Endothelial cell of umbilical vein (primary cell): ENCODE data around the gene MPC1L. TPM values are rescaled to one million over a fixed set of nuclear protein-coding genes. Genes with fewer than 3 reads are reported as not detected.
"Not testable (repeated sequence)": the region's sequence is repeated elsewhere in the genome, so short reads cannot be mapped to it uniquely, and the experiment has no call there.

Experiments used
- BruUV-seq: library from RNA; stranded (reverse); fragments of 400-500 nt; replicated peaks from 2 replicates; lab custom pipeline; 2021; lab: Mats Ljungman, UMichigan
- CTCF ChIA-PET: fragments of 300-600, 350-600 bp; sonication (Branson Sonifier 250); formaldehyde crosslinking; loops from one replicate; lab custom pipeline; 2021; ENCODE audit warnings: antibody characterized with exemption, inconsistent platforms; lab: Charles Lee
- POLR2A ChIA-PET: fragments of 300-600, 350-600 bp; sonication (Branson Sonifier 250); formaldehyde crosslinking; loops from one replicate; lab custom pipeline; 2021; ENCODE audit warnings: antibody characterized with exemption, inconsistent platforms; lab: Charles Lee
- DNase-seq: peaks from one replicate; pipeline ENCODE4 v3.0.0-alpha.2; 2011; ENCODE audit warnings: low read depth, low spot score
- FAIRE-seq: peaks from 2 replicates; lab custom pipeline; 2011; peaks lifted over from hg19 to GRCh38; lab: Jason Lieb, UNC
- H2AFZ ChIP-seq: 2 replicates; pipeline ENCODE4 v1.6.0; 2012; ENCODE audit warnings: low read depth, low read length, control low read depth, inconsistent platforms
- H3K27ac ChIP-seq: 2 replicates; pipeline ENCODE4 v1.5.1; 2011; ENCODE audit warnings: low read depth, mild to moderate bottlenecking, control low read depth, low read length, moderate library complexity; ENCODE audit not compliant: insufficient read depth
- H3K27me3 ChIP-seq, 2 experiments: 2 replicates each; pipeline versions ENCODE4 v1.6.0 to v1.6.1; 2011; ENCODE audit warnings: low read length in 2 of 2, mixed read lengths in 1 of 2; ENCODE audit not compliant: control insufficient read depth in 2 of 2, insufficient read depth in 2 of 2
- H3K36me3 ChIP-seq, 2 experiments: 2 replicates in 1 of 2; 3 replicates in 1 of 2; pipeline ENCODE4 v1.5.1; 2011; ENCODE audit warnings: low read length in 2 of 2, mild to moderate bottlenecking in 1 of 2, moderate library complexity in 1 of 2; ENCODE audit not compliant: control insufficient read depth in 2 of 2, insufficient read depth in 2 of 2; ENCODE audit errors: extremely low read depth in 1 of 2
- H3K4me1 ChIP-seq: 3 replicates; pipeline ENCODE4 v1.5.1; 2011; ENCODE audit warnings: mild to moderate bottlenecking, low read length; ENCODE audit not compliant: control insufficient read depth, insufficient read depth; ENCODE audit errors: extremely low read depth
- H3K4me2 ChIP-seq: 2 replicates; pipeline ENCODE4 v1.6.1; 2011; ENCODE audit warnings: low read length, control low read depth, mixed read lengths; ENCODE audit not compliant: insufficient read depth
- H3K4me3 ChIP-seq, 3 experiments: fragments of 200-600 bp in 1 of 3; sonication (generic), shearing (Covaris generic) in 1 of 3; replicated peaks in 1 of 3; 2 replicates each; pipeline ENCODE4 v1.5.1; 2011 to 2016; ENCODE audit warnings: control low read depth in 3 of 3, low read length in 3 of 3, mild to moderate bottlenecking in 2 of 3, inconsistent platforms in 1 of 3, low read depth in 1 of 3, moderate library complexity in 1 of 3; ENCODE audit not compliant: insufficient read depth in 1 of 3
- H3K79me2 ChIP-seq: 2 replicates; pipeline ENCODE4 v1.6.0; 2012; ENCODE audit warnings: low read length, inconsistent platforms; ENCODE audit not compliant: control insufficient read depth, insufficient read depth
- H3K9ac ChIP-seq: replicated peaks from 2 replicates; pipeline ENCODE3; 2011; ENCODE audit warnings: low read length, control low read depth; ENCODE audit not compliant: insufficient read depth; ENCODE audit errors: extremely low read depth
- H3K9me1 ChIP-seq: replicated peaks from 3 replicates; pipeline ENCODE4 v1.6.0; 2011; ENCODE audit warnings: mild to moderate bottlenecking, low read length; ENCODE audit not compliant: control insufficient read depth, insufficient read depth; ENCODE audit errors: extremely low read depth
- H3K9me3 ChIP-seq: replicated peaks from 2 replicates; pipeline ENCODE4 v1.5.1; 2012; ENCODE audit warnings: low read length, inconsistent platforms; ENCODE audit not compliant: control insufficient read depth, insufficient read depth
- H4K20me1 ChIP-seq: replicated peaks from 2 replicates; pipeline ENCODE3; 2011; ENCODE audit warnings: mild to moderate bottlenecking, low read length; ENCODE audit not compliant: control insufficient read depth, insufficient read depth; ENCODE audit errors: extremely low read depth
- EZH2 ChIP-seq: IDR thresholded peaks from 2 replicates; pipeline ENCODE4 v1.6.1; 2012; ENCODE audit warnings: borderline replicate concordance, low read depth, mild to moderate bottlenecking, moderate library complexity, low read length, inconsistent platforms; ENCODE audit not compliant: severe bottlenecking
- GATA2 ChIP-seq: IDR thresholded peaks from 2 replicates; pipeline ENCODE4 v1.7.0; 2011; ENCODE audit warnings: low read depth, mild to moderate bottlenecking, moderate library complexity, mixed read lengths, low read length; ENCODE audit not compliant: insufficient read length, insufficient read depth
- JUN ChIP-seq: IDR thresholded peaks from 2 replicates; pipeline ENCODE4 v1.6.1; 2011; ENCODE audit warnings: borderline replicate concordance, low read depth; ENCODE audit not compliant: insufficient read length, insufficient read depth
- dilution Hi-C: fragments of 300-500 bp; cut with MboI; formaldehyde crosslinking; loops from one replicate; pipeline ENCODE4 v1.15.0; 2019; ENCODE audit warnings: low sequenced_read_pairs; ENCODE audit not compliant: extremely low pct_ligation_motif_present
- intact Hi-C: fragments of 100-400 bp; cut with micrococcal nuclease; formaldehyde crosslinking; loops from one replicate; pipeline ENCODE4 v1.10.0; 2022
- polyA plus RNA-seq, 4 experiments: library from polyadenylated mRNA; depleted of rRNA in 3 of 4; stranded (reverse) in 3 of 4; unstranded in 1 of 4; fragments of >200 nt; gene quantifications; 2 replicates each; pipeline versions ENCODE4 v1.2.1 to v1.2.3, GENCODE V29; 2011 to 2012; ENCODE audit warnings: missing spikeins in 1 of 4
- total RNA-seq: library from RNA; stranded (reverse); gene quantifications from 2 replicates; pipeline ENCODE4 v1.2.3, GENCODE V29; 2021

Gene MPC1L
- total and polyA plus RNA-seq, 2 donors (not counting 3 experiments of a cell fraction or from before 2014, with no cell fraction given): 0.19 TPM; not detected in 1

- H3K4me3 ChIP-seq: no peak overlapping the region
- FAIRE-seq (peak; percentile 31), DNase-seq (no peak)
- no peaks in the 10 kb centered on the region for H3K27me3 ChIP-seq
- dilution Hi-C loops (no loop called here), intact Hi-C loops (no loop called here)
- BruUV-seq: no TSS peak
- no peak overlapping the region for H3K9ac ChIP-seq
- TF ChIP-seq GATA2: no peak
- no peak for TF ChIP-seq EZH2
- TF ChIP-seq JUN: no peak
- POLR2A ChIA-PET: no interaction called here
- no peaks in the 10 kb centered on the region for H3K36me3 ChIP-seq
- H3K4me1 ChIP-seq: peaks cover 10% of the 10 kb centered on the region
- no peaks in the 10 kb centered on the region for H3K9me1 ChIP-seq
- H3K4me2 ChIP-seq: no peak overlapping the region
- peaks cover 29% of the 10 kb centered on the region for H3K79me2 ChIP-seq
- CTCF ChIA-PET: no interaction called here
- H2AFZ ChIP-seq: no peak overlapping the region
- no peaks in the 10 kb centered on the region for H3K9me3 ChIP-seq
- H4K20me1 ChIP-seq: no peaks in the 10 kb centered on the region
- H3K27ac ChIP-seq: no peak overlapping the region
Measured at GRCh38 chrX:40582811-40583210, 40.4 kb upstream of the MPC1L start.

GRCh38 chrX:40587623-40588022 is 35.6 kb upstream of the MPC1L start:
- H3K4me2 ChIP-seq, DNase-seq, BruUV-seq, H3K4me3 ChIP-seq, H3K9ac ChIP-seq, dilution Hi-C loops, H3K27ac ChIP-seq, intact Hi-C loops, H3K36me3 ChIP-seq, H3K4me1 ChIP-seq, H4K20me1 ChIP-seq, H3K9me3 ChIP-seq, H3K27me3 ChIP-seq, H3K9me1 ChIP-seq, H2AFZ ChIP-seq: not testable (repeated sequence)
- ChIA-PET CTCF (interaction anchor here (0.9 kb wide), 1 partner anchor 43 kb away, joined by 3 read pairs; no protein-coding TSS in a partner anchor), POLR2A (interaction anchor here (0.7 kb wide), 1 partner anchor 748 kb away, joined by 3 read pairs; no protein-coding TSS in a partner anchor)
- peaks cover 17% of the 10 kb centered on the region for H3K79me2 ChIP-seq
- peak; percentile 83 for FAIRE-seq

GRCh38 chrX:40589616-40590321 is 33.5 kb upstream of the MPC1L start:
- H3K79me2 ChIP-seq, H3K9ac ChIP-seq, H3K4me2 ChIP-seq, BruUV-seq, H3K36me3 ChIP-seq, H3K27ac ChIP-seq, CTCF ChIA-PET, H2AFZ ChIP-seq, POLR2A ChIA-PET, H3K9me1 ChIP-seq, H3K4me1 ChIP-seq, H3K27me3 ChIP-seq, H3K4me3 ChIP-seq, dilution Hi-C loops, H4K20me1 ChIP-seq, FAIRE-seq, DNase-seq, H3K9me3 ChIP-seq, intact Hi-C loops: not testable (repeated sequence)
